Measurements from ENCODE around the gene ASTE1.

The ASTE1 gene

GRCh38 chr3:130992344-130992743 is 34.3 kb downstream of the ASTE1 start:
- TF ChIP-seq CTCF (IDR thresholded peaks at IDR 0.05), result no peak
- no peak overlapping the region for H3K27ac ChIP-seq
- DNase-seq (ENCODE audit: low spot score), result no peak
- H3K4me3 ChIP-seq, result no peak overlapping the region

- no peak overlapping the region for H3K27ac ChIP-seq
- no peak for DNase-seq (ENCODE audit: low spot score)
- TF ChIP-seq CTCF (IDR thresholded peaks at IDR 0.05), result no peak
- no peak overlapping the region for H3K4me3 ChIP-seq
Measured at GRCh38 chr3:130991126-130991525, 35.5 kb downstream of the ASTE1 start.

- no peak overlapping the region for H3K4me3 ChIP-seq
- H3K27ac ChIP-seq, result no peak overlapping the region
- DNase-seq (ENCODE audit: low spot score), result no peak
- no peak for TF ChIP-seq CTCF (IDR thresholded peaks at IDR 0.05)
Measured at GRCh38 chr3:130990282-130990681, 36.3 kb downstream of the ASTE1 start.

GRCh38 chr3:130981469-130981868 is 45.2 kb downstream of the ASTE1 start:
- DNase-seq (ENCODE audit: low spot score), result no peak
- no peak for TF ChIP-seq CTCF (IDR thresholded peaks at IDR 0.05)
- Histone ChIP-seq H3K27ac (no peak overlapping the region), H3K4me3 (no peak overlapping the region)

GRCh38 chr3:130979117-130979516 is 47.5 kb downstream of the ASTE1 start:
- TF ChIP-seq CTCF (IDR thresholded peaks at IDR 0.05), result no peak
- Histone ChIP-seq H3K4me3 (no peak overlapping the region), H3K27ac (no peak overlapping the region)
- DNase-seq (ENCODE audit: low spot score), result no peak

GRCh38 chr3:130976706-130977105 is 49.9 kb downstream of the ASTE1 start:
- TF ChIP-seq CTCF (IDR thresholded peaks at IDR 0.05), result no peak

GRCh38 chr3:130975251-130975650 is 51.4 kb downstream of the ASTE1 start:
- Histone ChIP-seq H3K4me3 (no peak overlapping the region), H3K27ac (no peak overlapping the region)
- no peak for TF ChIP-seq CTCF (IDR thresholded peaks at IDR 0.05)
- DNase-seq (ENCODE audit: low spot score), result no peak

More at GRCh38 chr3:130976706-130977105, 49.9 kb downstream of the ASTE1 start:
- no peak overlapping the region for H3K4me3 ChIP-seq
- no peak for DNase-seq (ENCODE audit: low spot score)
- no peak overlapping the region for H3K27ac ChIP-seq
